Kidney (tissue), 14 donors: ENCODE measurements around the gene RPL41. TPM values are rescaled to one million over a fixed set of nuclear protein-coding genes. Genes with fewer than 3 reads are reported as not detected.

ENCODE experiments used
- DNase-seq, 5 donors: peaks; one replicate each; pipeline ENCODE4 v3.0.0-alpha.2; 2013 to 2020
- FAIRE-seq: peaks from 2 replicates; lab custom pipeline; 2012; peaks lifted over from hg19 to GRCh38; lab: Jason Lieb, UNC
- H3K27ac ChIP-seq, 2 donors: one replicate each; pipeline ENCODE4 v1.7.0; 2013; ENCODE audit warnings: low read depth in 2 of 2, low read length in 2 of 2, inconsistent platforms in 1 of 2
- H3K27me3 ChIP-seq: one replicate; pipeline ENCODE4 v1.7.1; 2013; ENCODE audit warnings: low read length, inconsistent platforms; ENCODE audit not compliant: control insufficient read depth, insufficient read depth
- H3K36me3 ChIP-seq, 3 donors: one replicate each; pipeline versions ENCODE4 v1.7.0 to v1.7.1; 2013; ENCODE audit warnings: low read length in 3 of 3, control low read depth in 1 of 3, inconsistent platforms in 1 of 3; ENCODE audit not compliant: insufficient read depth in 3 of 3, control insufficient read depth in 2 of 3
- H3K4me1 ChIP-seq, 3 donors: one replicate each; pipeline versions ENCODE4 v1.7.0 to v1.7.1; 2013; ENCODE audit warnings: low read length in 3 of 3, inconsistent platforms in 1 of 3, low read depth in 1 of 3; ENCODE audit not compliant: control insufficient read depth in 2 of 3, insufficient read depth in 2 of 3
- H3K4me3 ChIP-seq, 3 donors: one replicate each; pipeline versions ENCODE4 v1.7.0 to v1.8.1; 2013; ENCODE audit warnings: low read length in 3 of 3, control low read depth in 1 of 3, inconsistent platforms in 1 of 3
- H3K9ac ChIP-seq, 3 donors: one replicate each; pipeline versions ENCODE4 v1.7.0 to v1.7.1; 2013; ENCODE audit warnings: low read length in 3 of 3, control low read depth in 1 of 3, inconsistent platforms in 1 of 3
- H3K9me3 ChIP-seq, 3 donors: one replicate each; pipeline versions ENCODE4 v1.7.0 to v1.7.1; 2013; ENCODE audit warnings: low read length in 3 of 3, control low read depth in 1 of 3, inconsistent platforms in 1 of 3; ENCODE audit not compliant: control insufficient read depth in 2 of 3, insufficient read depth in 1 of 3
- CTCF ChIP-seq: IDR thresholded peaks from 3 replicates; pipeline ENCODE4 v1.5.1; 2012; ENCODE audit warnings: mild to moderate bottlenecking, moderate library complexity, borderline replicate concordance; ENCODE audit not compliant: insufficient read depth; ENCODE audit errors: extremely low read depth
- intact Hi-C: fragments of 100-400 bp; cut with DNase I; formaldehyde crosslinking; loops from one replicate; pipeline ENCODE4 v1.11.1; 2022
- polyA plus RNA-seq: library from polyadenylated mRNA; stranded (reverse); fragments of 350-450 nt; fragmentation: Illumina TruSeq; extraction: RNeasy Lipid Tissue Mini Kit (QIAGEN cat#74804); gene quantifications from one replicate; pipeline ENCODE4 v1.2.3, GENCODE V29; 2014; ENCODE audit warnings: low read depth, low replicate concordance; ENCODE audit not compliant: insufficient read depth
- total RNA-seq: library from RNA; stranded (reverse); fragmentation: NEBNext Ultra II Directional; extraction: Animal tissue kit (Norgen Biotek cat#: 25700); gene quantifications from one replicate; pipeline ENCODE4 v1.2.1, GENCODE V29; 2021
- donor health status: control.
- donor health status: control.
- donor health status: control.
- donor health status: control.
- donor health status: control.
- donor health status: DM: yes; HTN: yes; CAD: no.
- donor health status: Normal renal cell carcinoma (clear cell type).

RPL41 gene
- total and polyA plus RNA-seq, 2 donors from 2014 or later = 2,987 to 5,602 TPM

GRCh38 chr12:56161690-56162351 lies 45.4 kb downstream of the RPL41 start:
- no peaks in the 10 kb centered on the region for H3K27me3 ChIP-seq
- no peak overlapping the region for H3K27ac ChIP-seq
- H3K4me1 ChIP-seq = peaks cover 2 to 23% (median 21%) of the 10 kb centered on the region in 3 donors
- DNase-seq (no peak), FAIRE-seq (no peak)
- no peak for TF ChIP-seq CTCF
- H3K9me3 ChIP-seq = no peaks in the 10 kb centered on the region
- intact Hi-C loops = no loop called here
- peaks cover 11 to 53% (median 36%) of the 10 kb centered on the region in 3 donors for H3K36me3 ChIP-seq
- H3K4me3 ChIP-seq = peak overlapping the region in 1 of 3 donors; percentile 95
- no peak overlapping the region for H3K9ac ChIP-seq

GRCh38 chr12:56162468-56163290 lies 46.2 kb downstream of the RPL41 start:
- Histone ChIP-seq H3K36me3 (peaks cover 16 to 53% (median 41%) of the 10 kb centered on the region in 3 donors), H3K9me3 (no peaks in the 10 kb centered on the region), H3K27ac (no peak overlapping the region), H3K4me1 (peaks cover 2 to 23% (median 21%) of the 10 kb centered on the region in 3 donors), H3K4me3 (no peak overlapping the region), H3K9ac (no peak overlapping the region), H3K27me3 (no peaks in the 10 kb centered on the region)
- FAIRE-seq (no peak), DNase-seq (no peak)
- TF ChIP-seq CTCF = no peak
- intact Hi-C loops = no loop called here

- no peak overlapping the region for H3K9ac ChIP-seq
- no peak for TF ChIP-seq CTCF
- intact Hi-C loops = no loop called here
- FAIRE-seq (no peak), DNase-seq (no peak)
- H3K36me3 ChIP-seq = peaks cover 16 to 57% (median 42%) of the 10 kb centered on the region in 3 donors
- H3K27me3 ChIP-seq = no peaks in the 10 kb centered on the region
- no peak overlapping the region for H3K27ac ChIP-seq
- no peak overlapping the region for H3K4me3 ChIP-seq
- H3K4me1 ChIP-seq = peaks cover 2 to 23% (median 21%) of the 10 kb centered on the region in 3 donors
- H3K9me3 ChIP-seq = no peaks in the 10 kb centered on the region
These were observed 47.3 kb downstream of the RPL41 start for GRCh38 chr12:56163533-56164344.
